Retinal pigment epithelial cell (primary cell): ENCODE measurements around the gene PASD1.
"Not testable (repeated sequence)": the region's sequence is repeated elsewhere in the genome, so short reads cannot be mapped to it uniquely, and the experiment has no call there.

Experiments used
- DNase-seq: peaks from one replicate; pipeline ENCODE4 v3.0.0-alpha.2; 2010; ENCODE audit warnings: low read depth
- H3K4me3 ChIP-seq: 2 replicates; pipeline ENCODE4 v1.5.1; 2011; ENCODE audit warnings: mild to moderate bottlenecking, low read length, control low read depth, moderate library complexity
- CTCF ChIP-seq: conservative IDR thresholded peaks from 2 replicates; pipeline ENCODE4 v1.5.1; 2011; ENCODE audit warnings: low read depth, low read length, control low read depth, inconsistent platforms

The PASD1 gene

GRCh38 chrX:151537572-151537971, 25.9 kb upstream of the PASD1 start:
- no peak overlapping the region for H3K4me3 ChIP-seq
- no peak for DNase-seq
- TF ChIP-seq CTCF = no peak

GRCh38 chrX:151538190-151539122, 25.0 kb upstream of the PASD1 start:
- DNase-seq = no peak
- no peak overlapping the region for H3K4me3 ChIP-seq
- TF ChIP-seq CTCF = no peak

- H3K4me3 ChIP-seq = no peak overlapping the region
- TF ChIP-seq CTCF = no peak
- DNase-seq = no peak
Observed at GRCh38 chrX:151543706-151544105, 19.8 kb upstream of the PASD1 start.

- not testable (repeated sequence) for H3K4me3 ChIP-seq, DNase-seq
Observed at GRCh38 chrX:151546226-151546625, 17.2 kb upstream of the PASD1 start.

GRCh38 chrX:151551176-151551575, 12.3 kb upstream of the PASD1 start:
- not testable (repeated sequence) for H3K4me3 ChIP-seq, DNase-seq

GRCh38 chrX:151552743-151553142, 10.7 kb upstream of the PASD1 start:
- DNase-seq = no peak
- H3K4me3 ChIP-seq = no peak overlapping the region
- no peak for TF ChIP-seq CTCF

- not testable (repeated sequence) for H3K4me3 ChIP-seq, DNase-seq
Observed at GRCh38 chrX:151555301-151555700, 8.2 kb upstream of the PASD1 start.

- not testable (repeated sequence) for DNase-seq, H3K4me3 ChIP-seq
Observed at GRCh38 chrX:151562485-151562884, 990 bp upstream of the PASD1 start.

GRCh38 chrX:151563003-151563402, 472 bp upstream of the PASD1 start:
- not testable (repeated sequence) for H3K4me3 ChIP-seq, DNase-seq

GRCh38 chrX:151564035-151564434, 560 bp downstream of the PASD1 start:
- DNase-seq = no peak
- no peak for TF ChIP-seq CTCF
- no peak overlapping the region for H3K4me3 ChIP-seq

- not testable (repeated sequence) for H3K4me3 ChIP-seq, DNase-seq
Observed at GRCh38 chrX:151566872-151567271, 3.4 kb downstream of the PASD1 start.
